Smooth muscle cell (in vitro differentiated cells): ENCODE measurements around the gene KLF16. TPM values are rescaled to one million over a fixed set of nuclear protein-coding genes. Genes with fewer than 3 reads are reported as not detected.

Source experiments
- DNase-seq: peaks from one replicate; lab custom pipeline; 2025; ENCODE audit not compliant: unreplicated experiment; lab: John Stamatoyannopoulos, UW
- H2AFZ ChIP-seq: fragments of 200-600 bp; sonication (generic); 2 replicates; pipeline ENCODE4 v1.6.0; 2016; ENCODE audit warnings: antibody characterized with exemption, low read depth, mild to moderate bottlenecking
- H3F3A ChIP-seq: fragments of 200-600 bp; sonication (generic); 2 replicates; pipeline ENCODE4 v1.6.0; 2017; ENCODE audit warnings: antibody characterized with exemption, low read depth
- H3K27ac ChIP-seq: fragments of 200-600 bp; sonication (generic); 2 replicates; pipeline ENCODE4 v1.5.1; 2016; ENCODE audit warnings: low read depth, mild to moderate bottlenecking
- H3K27me3 ChIP-seq: fragments of 200-600 bp; sonication (generic); 2 replicates; pipeline ENCODE4 v1.6.1; 2016; ENCODE audit warnings: low read depth, mild to moderate bottlenecking
- H3K36me3 ChIP-seq: fragments of 200-600 bp; sonication (generic); 2 replicates; pipeline ENCODE4 v1.5.1; 2016; ENCODE audit warnings: low read depth
- H3K4me1 ChIP-seq: fragments of 200-600 bp; sonication (generic); 2 replicates; pipeline ENCODE4 v1.5.1; 2016; ENCODE audit warnings: low read depth
- H3K4me2 ChIP-seq: fragments of 200-600 bp; sonication (generic); 2 replicates; pipeline ENCODE4 v1.6.0; 2016; ENCODE audit warnings: mild to moderate bottlenecking
- H3K4me3 ChIP-seq: fragments of 200-600 bp; sonication (generic); 2 replicates; pipeline ENCODE4 v1.5.1; 2016; ENCODE audit warnings: mild to moderate bottlenecking
- H3K79me2 ChIP-seq: fragments of 200-600 bp; sonication (generic); 2 replicates; pipeline ENCODE4 v1.6.0; 2016; ENCODE audit warnings: low read depth, mild to moderate bottlenecking
- H3K9ac ChIP-seq: fragments of 200-600 bp; sonication (generic); 2 replicates; pipeline ENCODE4 v1.6.0; 2016; ENCODE audit warnings: low read depth
- H3K9me3 ChIP-seq: fragments of 200-600 bp; sonication (generic); replicated peaks from 2 replicates; pipeline ENCODE4 v1.5.1; 2016; ENCODE audit warnings: low read depth
- H4K20me1 ChIP-seq: fragments of 200-600 bp; sonication (generic); 2 replicates; pipeline ENCODE4 v1.6.0; 2016; ENCODE audit warnings: low read depth
- WGBS: methylation state at CpG from one replicate; pipeline ENCODE4 v1.1.7; 2016; ENCODE audit warnings: low lambda C conversion rate; 5-methylcytosine and 5-hydroxymethylcytosine counted together
- polyA plus RNA-seq: library from polyadenylated mRNA; unstranded; fragments of >200 nt; fragmentation: Nextera tagmentation; extraction: Ambion mirVana; gene quantifications from 2 replicates; pipeline ENCODE4 v1.2.1, GENCODE V29; 2016
- total RNA-seq: library from RNA; depleted of rRNA; stranded (reverse); fragments of >200 nt; gene quantifications from 2 replicates; pipeline ENCODE4 v1.2.3, GENCODE V29; 2014
- TF ChIP-seq, protein P1 (sequence below): fragments of 200-600 bp; sonication (generic); IDR thresholded peaks from 2 replicates; pipeline ENCODE4 v1.5.1; 2017; ENCODE audit warnings: borderline replicate concordance, mild to moderate bottlenecking, antibody characterized with exemption; ENCODE audit not compliant: insufficient read depth, poor library complexity, severe bottlenecking

Gene KLF16
- total and polyA plus RNA-seq, 2 experiments from 2014 or later = 5.8 to 15.4 TPM

DNA sequence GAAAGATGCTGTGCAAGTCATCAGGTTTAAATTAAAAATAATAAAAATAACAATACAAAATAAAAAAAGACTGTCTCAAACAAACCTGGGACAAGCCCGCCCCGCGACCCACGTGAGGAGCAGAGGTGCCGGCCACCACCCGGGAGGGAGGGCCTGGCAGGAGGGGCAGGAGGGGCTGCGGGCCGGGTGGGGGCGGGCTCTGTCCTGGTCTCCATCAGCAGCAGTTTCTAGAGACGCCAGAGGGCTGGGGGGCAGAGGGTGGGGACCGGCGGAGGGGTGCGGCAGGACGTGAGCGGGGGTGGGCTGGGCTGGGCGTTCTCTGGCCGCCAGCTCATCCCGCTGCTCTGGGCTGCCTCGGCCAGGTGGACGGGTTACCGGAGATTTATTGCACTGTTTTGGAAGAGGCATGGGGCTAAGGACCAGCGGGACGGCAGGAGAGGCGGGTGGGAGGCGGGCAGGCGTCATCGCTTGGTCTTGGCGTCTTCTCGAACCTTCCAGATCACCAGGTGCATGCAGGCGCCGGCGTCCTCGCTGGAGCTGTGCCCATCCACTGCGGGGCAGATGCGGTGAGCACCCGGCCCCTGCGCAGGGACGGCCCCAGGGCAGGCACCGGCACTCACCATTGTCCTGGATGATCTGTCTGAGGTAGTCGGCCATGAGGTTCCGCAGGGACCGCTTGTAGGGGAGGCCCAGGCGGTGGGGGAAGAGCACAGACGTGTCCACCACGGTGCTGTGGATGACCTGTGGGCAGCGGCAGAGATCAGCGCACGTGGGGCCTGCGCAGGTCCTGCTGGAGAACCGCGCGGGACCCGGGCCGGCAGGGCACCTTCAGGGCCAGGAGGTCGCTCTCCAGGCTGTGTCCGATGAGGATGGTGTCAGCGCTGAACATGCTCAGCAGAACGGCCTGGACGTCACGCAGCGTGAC is 47.5 kb downstream of the KLF16 start:
- H3K36me3 ChIP-seq = no peaks in the 10 kb centered on the region
- WGBS = 94% methylated on average over 56 of the region's 61 CpGs
- H3K4me3 ChIP-seq = no peak overlapping the region
- peaks cover 7% of the 10 kb centered on the region for H3K4me1 ChIP-seq
- no peak overlapping the region for H3K9ac ChIP-seq
- H2AFZ ChIP-seq = no peak overlapping the region
- H3K79me2 ChIP-seq = no peaks in the 10 kb centered on the region
- H3F3A ChIP-seq = no peaks in the 10 kb centered on the region
- H3K4me2 ChIP-seq = no peak overlapping the region
- no peaks in the 10 kb centered on the region for H3K9me3 ChIP-seq
- no peaks in the 10 kb centered on the region for H4K20me1 ChIP-seq
- no peak overlapping the region for H3K27ac ChIP-seq
- H3K27me3 ChIP-seq = no peaks in the 10 kb centered on the region
- TF ChIP-seq, protein P1, sequence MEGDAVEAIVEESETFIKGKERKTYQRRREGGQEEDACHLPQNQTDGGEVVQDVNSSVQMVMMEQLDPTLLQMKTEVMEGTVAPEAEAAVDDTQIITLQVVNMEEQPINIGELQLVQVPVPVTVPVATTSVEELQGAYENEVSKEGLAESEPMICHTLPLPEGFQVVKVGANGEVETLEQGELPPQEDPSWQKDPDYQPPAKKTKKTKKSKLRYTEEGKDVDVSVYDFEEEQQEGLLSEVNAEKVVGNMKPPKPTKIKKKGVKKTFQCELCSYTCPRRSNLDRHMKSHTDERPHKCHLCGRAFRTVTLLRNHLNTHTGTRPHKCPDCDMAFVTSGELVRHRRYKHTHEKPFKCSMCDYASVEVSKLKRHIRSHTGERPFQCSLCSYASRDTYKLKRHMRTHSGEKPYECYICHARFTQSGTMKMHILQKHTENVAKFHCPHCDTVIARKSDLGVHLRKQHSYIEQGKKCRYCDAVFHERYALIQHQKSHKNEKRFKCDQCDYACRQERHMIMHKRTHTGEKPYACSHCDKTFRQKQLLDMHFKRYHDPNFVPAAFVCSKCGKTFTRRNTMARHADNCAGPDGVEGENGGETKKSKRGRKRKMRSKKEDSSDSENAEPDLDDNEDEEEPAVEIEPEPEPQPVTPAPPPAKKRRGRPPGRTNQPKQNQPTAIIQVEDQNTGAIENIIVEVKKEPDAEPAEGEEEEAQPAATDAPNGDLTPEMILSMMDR = no peak
- DNase-seq = no peak

DNA sequence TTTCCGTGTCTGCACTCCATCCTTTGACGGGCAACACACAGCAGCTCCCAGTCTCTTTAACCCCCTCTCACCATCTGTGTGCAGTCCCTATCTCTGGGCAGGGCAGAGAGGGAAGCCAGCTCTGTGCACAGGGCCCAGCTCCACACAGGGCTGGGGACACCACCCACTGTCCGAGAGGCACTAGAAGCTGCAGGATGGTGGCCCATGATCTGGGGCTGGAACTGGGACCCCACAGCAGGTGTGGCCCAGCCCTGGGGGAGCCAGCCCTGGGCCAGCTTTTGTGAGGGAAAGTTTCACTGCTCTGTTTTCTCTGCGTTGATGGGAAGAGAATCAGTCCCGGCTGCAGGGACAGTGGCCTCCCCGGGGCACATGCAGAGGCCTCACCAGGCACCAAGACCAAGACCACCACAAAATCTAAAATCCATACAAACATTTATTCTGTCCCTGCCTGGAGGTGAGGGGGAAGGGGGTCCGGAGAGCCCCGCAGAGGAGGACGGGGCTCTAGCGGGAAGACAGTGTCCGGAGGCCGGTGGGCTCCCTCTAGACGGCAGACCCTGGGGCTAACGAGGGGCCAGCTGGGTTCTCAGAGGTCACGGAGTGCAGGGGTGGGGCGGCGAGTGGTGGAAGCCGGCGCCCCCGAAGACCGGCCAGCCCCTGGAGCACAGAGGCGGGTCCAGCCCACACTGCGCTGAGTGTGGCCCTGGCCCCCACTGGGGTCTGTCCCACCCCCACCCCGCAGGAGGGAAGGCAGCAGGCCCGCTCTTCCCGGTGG is 48.4 kb downstream of the KLF16 start:
- H3K27ac ChIP-seq = no peak overlapping the region
- H3K4me3 ChIP-seq = no peak overlapping the region
- peaks cover 7% of the 10 kb centered on the region for H3K4me1 ChIP-seq
- no peaks in the 10 kb centered on the region for H3K36me3 ChIP-seq
- DNase-seq = no peak
- H3K9ac ChIP-seq = no peak overlapping the region
- H3K79me2 ChIP-seq = no peaks in the 10 kb centered on the region
- 92% methylated on average over 16 of the region's 26 CpGs for WGBS
- H3K9me3 ChIP-seq = no peaks in the 10 kb centered on the region
- H2AFZ ChIP-seq = no peak overlapping the region
- H3K4me2 ChIP-seq = no peak overlapping the region
- H4K20me1 ChIP-seq = no peaks in the 10 kb centered on the region
- H3F3A ChIP-seq = no peaks in the 10 kb centered on the region
- TF ChIP-seq, protein P1 = no peak
- no peaks in the 10 kb centered on the region for H3K27me3 ChIP-seq

DNA sequence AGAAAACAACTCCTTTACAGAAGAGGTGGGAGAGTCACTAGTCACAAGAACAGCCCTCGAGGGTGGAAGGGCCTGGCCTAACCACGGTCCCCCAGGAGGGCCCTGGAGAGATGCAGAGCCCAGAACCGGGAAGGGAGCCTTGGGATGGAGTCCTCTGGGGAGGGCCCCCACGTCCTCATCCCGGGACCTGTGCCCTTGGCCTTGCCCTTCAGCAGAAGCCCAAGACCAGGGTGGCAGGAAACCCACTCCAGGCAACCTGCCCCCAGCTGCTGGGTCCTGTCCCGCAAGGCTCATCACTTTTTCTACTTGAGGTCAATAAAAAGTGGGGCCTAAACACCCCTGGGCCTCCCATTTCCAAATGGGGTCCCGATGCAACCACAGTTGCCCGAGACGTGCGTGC is 49.0 kb downstream of the KLF16 start:
- Histone ChIP-seq H3K4me1 (peaks cover 7% of the 10 kb centered on the region), H3K9me3 (no peaks in the 10 kb centered on the region), H3K27me3 (no peaks in the 10 kb centered on the region), H2AFZ (no peak overlapping the region), H4K20me1 (no peaks in the 10 kb centered on the region), H3K79me2 (no peaks in the 10 kb centered on the region), H3F3A (no peaks in the 10 kb centered on the region), H3K4me2 (no peak overlapping the region), H3K27ac (no peak overlapping the region), H3K36me3 (no peaks in the 10 kb centered on the region), H3K9ac (no peak overlapping the region), H3K4me3 (no peak overlapping the region)
- TF ChIP-seq, protein P1 = no peak
- WGBS = 96% methylated on average over 10 of the region's 10 CpGs
- DNase-seq = no peak
